Fibroblast of skin of right quadriceps (primary cell): ENCODE measurements around the gene HECA.
"Not testable (repeated sequence)": the region's sequence is repeated elsewhere in the genome, so short reads cannot be mapped to it uniquely, and the experiment has no call there.

Experiments
- DNase-seq: peaks from one replicate; pipeline ENCODE4 v3.0.0-alpha.2; 2013

HECA gene

GRCh38 chr6:139137706-139138105, 2.8 kb downstream of the HECA start:
- peak; percentile 77 for DNase-seq

GRCh38 chr6:139140854-139141253, 6.0 kb downstream of the HECA start:
- not testable (repeated sequence) for DNase-seq

DNA sequence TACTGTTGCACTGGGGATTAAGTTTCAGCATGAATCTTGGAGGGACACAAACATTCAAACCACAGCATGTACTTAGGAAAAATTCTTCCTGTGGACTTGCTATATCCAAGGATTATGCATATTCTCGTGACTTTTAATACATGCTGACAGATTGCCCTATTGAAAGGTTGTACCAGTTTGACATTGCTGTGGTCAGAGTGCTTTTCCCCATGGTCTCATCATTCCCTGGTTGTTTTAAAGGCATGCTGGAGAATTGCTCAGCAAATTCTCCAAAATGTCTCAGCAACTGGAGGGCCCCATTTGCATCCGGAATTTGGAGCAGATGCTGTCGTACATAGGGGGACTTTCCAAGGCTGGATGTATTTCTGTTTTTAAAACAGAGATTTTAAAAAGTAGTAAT, 7.4 kb downstream of the HECA start:
- DNase-seq = no peak

GRCh38 chr6:139143111-139143510, 8.2 kb downstream of the HECA start:
- no peak for DNase-seq

DNA sequence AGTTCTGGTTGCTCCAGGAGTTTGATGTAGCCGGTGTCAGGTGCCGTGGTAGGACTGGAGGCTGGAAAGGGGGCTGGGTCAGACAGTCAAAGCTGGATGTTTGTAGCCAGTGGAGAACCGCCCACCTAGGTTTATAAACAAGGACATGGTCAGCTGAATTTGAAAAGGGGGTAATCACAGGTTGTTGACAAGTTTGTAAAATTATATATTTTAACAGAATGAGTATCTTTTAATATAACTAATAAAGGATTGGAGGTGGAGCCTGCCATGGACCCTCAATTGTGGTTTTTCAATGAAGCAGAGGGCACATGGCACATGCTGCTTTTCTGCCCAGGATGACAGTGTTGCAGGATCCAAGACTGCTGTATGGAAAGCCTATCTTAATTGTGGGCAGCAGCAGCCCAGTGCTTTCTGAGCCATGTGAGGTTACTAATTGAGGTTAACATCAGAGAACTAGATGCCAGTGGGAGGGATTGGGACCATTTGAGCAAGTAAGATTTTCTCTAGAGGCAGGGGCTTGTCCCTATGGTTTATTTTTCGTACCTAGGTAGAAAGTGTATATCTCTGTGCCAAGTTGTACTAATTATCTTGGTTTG, 9.7 kb downstream of the HECA start:
- no peak for DNase-seq

DNA sequence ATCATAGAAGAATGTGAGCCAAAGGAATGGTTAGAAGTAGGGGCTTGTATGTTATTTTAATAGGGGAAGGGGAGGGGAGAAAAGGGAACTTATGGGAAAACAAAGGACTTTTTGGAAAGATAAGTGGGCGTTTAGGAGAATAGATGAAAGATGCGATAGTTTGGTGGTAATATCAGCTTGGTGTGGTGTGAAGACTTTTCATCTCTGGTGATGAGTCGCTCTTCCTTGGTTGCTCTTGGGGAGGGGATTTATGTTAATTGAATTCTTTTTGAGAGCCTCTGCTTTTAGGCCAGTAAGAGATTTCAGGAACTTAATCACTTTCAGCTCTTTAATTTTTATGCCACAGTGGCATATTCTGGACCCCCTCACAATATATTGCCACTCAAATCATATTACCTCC, 10.8 kb downstream of the HECA start:
- no peak for DNase-seq

DNA sequence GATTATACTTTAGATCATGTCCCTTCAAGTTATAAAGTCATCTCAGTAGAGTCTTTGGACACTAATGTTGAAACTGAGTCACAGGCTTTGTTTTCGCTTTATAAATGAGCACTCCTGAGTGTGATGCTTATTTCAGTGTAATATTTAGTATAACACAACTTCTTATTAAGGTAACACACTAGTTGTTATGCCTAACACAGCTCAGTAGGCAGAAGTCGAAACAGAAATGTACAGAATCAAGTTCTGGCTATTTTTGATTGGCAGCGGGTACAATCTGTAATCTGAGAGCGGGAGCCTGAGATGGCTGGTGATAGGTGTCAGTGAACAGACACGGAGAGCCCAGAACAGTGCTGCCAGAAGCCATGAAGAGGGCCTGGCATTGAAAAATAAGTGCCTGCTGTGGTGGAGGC, 11.4 kb downstream of the HECA start:
- no peak for DNase-seq

DNA sequence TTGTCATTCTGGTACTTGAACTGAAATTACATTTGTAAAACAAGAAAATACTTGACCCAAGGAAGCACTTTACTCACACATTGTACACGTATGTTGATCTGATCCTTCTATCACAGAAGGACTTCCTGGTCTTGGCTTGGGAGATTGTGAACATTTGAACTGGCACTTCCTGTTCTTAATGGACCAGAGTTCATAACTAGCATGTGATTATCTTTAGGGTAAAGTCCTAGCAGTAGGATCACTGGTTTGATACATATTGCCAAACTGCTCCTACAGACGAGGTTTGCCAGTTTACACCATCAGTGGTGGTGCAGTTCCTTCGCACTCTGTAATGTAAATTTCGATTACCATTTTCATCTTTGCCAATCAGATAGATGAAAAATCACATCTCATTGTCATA, 12.7 kb downstream of the HECA start:
- DNase-seq = no peak

GRCh38 chr6:139148557-139149235, 13.8 kb downstream of the HECA start:
- DNase-seq = no peak

DNA sequence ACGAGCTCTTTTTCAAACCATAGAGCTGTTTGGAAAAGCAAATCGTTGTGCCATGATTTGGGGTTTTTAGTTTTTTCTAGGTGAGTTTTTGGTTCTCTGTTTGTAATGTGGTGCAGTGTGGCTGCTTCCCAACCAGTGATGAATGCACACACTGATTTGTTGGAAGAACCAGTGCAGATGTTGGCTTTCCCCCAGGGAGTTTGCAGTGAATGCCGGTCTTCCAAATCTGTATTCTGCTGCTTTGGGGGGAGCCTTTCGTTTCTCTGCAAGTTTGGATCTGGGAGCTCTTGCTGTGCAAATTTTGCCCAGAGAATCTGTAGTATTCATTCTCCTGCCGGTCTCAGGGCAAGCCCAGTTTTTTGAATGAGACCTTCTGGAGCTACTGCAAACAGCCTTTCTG, 14.5 kb downstream of the HECA start:
- peak; percentile 31 for DNase-seq

- no peak for DNase-seq
Observed at GRCh38 chr6:139150920-139151319, 16.0 kb downstream of the HECA start.

DNA sequence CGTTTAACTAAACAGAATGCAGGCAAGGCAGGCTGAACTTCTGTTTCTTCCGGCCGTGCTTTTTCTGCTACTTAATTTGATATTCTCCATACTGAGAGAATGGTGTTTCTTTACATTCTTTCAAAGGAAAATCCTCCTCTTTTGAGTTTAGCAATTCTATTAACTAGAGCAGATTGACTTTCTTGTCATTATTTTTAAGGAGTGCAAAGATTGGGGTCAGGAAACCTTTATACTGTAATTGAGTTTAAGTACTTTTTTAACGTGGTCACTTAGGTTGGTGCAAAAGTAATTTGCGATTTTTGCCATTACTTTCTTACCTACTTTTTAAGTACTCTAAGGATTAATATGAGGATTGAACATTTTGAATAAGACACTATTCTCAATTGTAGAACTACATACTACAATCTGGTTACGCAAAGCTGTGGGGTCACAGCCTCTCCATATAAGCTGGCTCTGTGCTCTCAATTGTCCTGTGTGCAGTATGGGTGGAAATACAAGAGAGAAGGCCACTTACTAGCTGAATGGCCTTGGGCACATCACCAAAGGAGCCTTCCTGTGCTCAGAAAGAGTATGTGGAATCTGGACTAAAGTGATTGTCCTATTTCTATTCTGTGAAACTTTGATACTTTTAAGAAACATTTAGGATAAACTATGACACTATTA, 16.7 kb downstream of the HECA start:
- DNase-seq = no peak

DNA sequence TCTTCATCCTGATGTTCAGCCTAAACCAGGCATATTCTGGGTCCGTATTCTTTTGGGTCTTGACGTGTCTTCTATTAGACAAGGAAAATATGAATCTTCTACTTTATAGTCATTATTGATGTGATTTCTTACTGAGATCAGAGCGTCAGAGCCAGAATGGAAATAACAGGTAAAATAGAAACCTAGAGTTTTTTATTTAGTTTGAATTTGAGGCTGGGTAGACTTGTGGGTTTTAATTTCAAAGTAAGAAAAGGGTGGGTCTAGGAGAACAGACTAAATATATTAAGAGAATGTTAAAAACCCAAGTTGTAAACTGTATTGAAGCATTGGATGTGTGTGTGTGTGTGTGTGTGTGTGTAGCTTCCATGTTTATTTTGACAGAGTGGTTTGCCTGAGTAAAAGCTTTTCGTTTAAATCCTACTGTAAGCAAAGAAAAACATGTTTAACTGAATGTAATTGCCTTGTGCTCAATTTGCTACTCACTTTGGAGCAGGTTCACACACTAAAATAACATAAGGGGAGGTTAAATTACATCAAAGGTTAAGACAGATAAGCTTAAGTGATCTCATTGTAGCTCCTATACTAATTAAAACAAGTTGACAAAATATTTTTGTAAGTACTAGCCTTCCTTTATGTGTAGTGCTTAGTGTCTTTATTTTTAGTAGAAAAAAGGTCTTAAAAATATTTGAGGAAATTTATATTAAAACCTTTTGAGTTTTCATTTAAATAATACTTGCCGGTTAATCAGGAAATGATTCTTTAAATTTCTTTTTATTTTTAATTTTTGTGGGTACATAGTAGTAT, 17.4 kb downstream of the HECA start:
- no peak for DNase-seq

GRCh38 chr6:139152892-139153271, 18.0 kb downstream of the HECA start:
- DNase-seq = peak; percentile 47

GRCh38 chr6:139153855-139154254, 19.0 kb downstream of the HECA start:
- peak; percentile 71 for DNase-seq

GRCh38 chr6:139154881-139155547, 20.1 kb downstream of the HECA start:
- peak; percentile 30 for DNase-seq

- no peak for DNase-seq
Observed at GRCh38 chr6:139156102-139156501, 21.2 kb downstream of the HECA start.

GRCh38 chr6:139156551-139156950, 21.7 kb downstream of the HECA start:
- peak; percentile 74 for DNase-seq

GRCh38 chr6:139157086-139157485, 22.2 kb downstream of the HECA start:
- not testable (repeated sequence) for DNase-seq

DNA sequence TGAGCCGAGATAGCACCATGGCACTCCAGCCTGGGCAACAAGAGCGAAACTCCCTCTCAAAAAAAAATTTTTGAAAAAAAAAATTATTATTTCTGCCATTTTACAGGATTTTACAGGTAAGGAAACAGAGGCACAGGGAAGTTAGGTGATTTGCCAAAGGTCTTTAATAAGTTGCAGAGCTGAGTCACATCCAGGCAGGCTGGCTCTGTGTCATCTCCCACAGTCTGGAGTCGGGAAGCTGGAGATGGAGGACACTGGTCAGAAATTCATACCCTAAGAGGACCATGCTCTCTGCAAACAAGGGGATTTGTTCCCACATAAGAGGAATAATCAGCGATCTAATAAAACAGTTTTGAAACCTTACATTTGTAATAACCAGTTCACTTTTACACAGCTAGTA, 24.1 kb downstream of the HECA start:
- no peak for DNase-seq

DNA sequence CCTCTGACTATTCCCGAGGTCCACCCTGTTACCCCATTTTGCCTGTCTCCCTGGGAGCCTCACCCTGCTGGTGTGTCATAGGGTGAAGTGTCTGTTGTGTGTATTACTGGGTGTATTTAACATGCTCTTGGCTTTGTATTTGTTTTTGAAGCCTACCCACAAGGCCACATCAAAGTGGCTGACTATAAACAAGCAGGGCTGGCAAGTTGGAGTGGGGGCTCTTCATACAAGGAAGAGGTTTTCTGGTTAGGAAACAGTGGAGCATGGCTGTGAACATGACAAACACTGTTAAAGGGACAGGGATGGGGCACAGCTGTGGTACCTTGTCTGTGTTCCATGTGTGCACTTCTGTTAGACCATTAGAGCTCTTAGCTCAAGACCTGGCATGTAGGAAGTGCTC, 26.3 kb downstream of the HECA start:
- DNase-seq = peak; percentile 40

DNA sequence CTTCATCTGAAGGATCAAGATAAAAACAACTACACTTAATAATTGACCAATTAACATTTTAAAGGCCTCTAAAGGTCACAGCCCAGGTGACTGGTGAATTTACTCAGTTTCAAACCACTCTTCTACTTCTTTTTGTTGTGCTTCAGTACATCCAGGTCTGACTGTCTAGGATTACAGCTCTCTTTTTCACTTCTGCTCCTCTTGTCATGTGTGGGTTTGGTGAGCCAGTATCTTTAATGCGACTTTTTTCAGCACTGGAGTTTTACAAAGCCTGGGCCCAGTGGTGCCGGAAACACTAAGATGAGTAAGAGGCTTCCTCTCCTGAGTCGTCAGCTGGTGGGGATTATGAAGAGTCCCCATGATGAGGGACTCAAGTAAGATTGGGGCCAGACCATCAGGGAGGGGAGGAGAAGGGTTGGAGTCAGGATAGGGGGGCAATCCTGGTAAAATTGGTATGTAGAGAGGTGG, 27.0 kb downstream of the HECA start:
- DNase-seq = peak; percentile 30

- DNase-seq = no peak
Observed at GRCh38 chr6:139164001-139164400, 29.1 kb downstream of the HECA start.
